DND-41 (cell line): ENCODE results near the gene PFKFB2.
A peak's percentile ranks its signal among the peaks of the same experiment; 100 is the strongest.

Experiments used
- ATAC-seq: fragments of 200-7000 bp; cut with Tn5 transposase; 3 replicates; pipeline ENCODE4 v1.9.1; 2021; ENCODE audit warnings: low read depth; ENCODE audit not compliant: insufficient read depth
- DNase-seq: peaks from one replicate; pipeline ENCODE4 v3.0.0-alpha.2; 2020
- H2AFZ ChIP-seq: 2 replicates; pipeline ENCODE4 v1.6.0; 2012; ENCODE audit warnings: low read depth, low read length
- H3K27ac ChIP-seq: 2 replicates; pipeline ENCODE4 v1.5.1; 2012; ENCODE audit warnings: low read length, inconsistent platforms
- H3K27me3 ChIP-seq: fragments of 200-600 bp; sonication (generic); 2 replicates; pipeline ENCODE4 v1.6.0; 2012; ENCODE audit warnings: low read length, mild to moderate bottlenecking, inconsistent platforms; ENCODE audit not compliant: insufficient read depth, poor library complexity
- H3K36me3 ChIP-seq: 2 replicates; pipeline ENCODE4 v1.5.1; 2012; ENCODE audit warnings: low read length, inconsistent platforms; ENCODE audit not compliant: insufficient read depth
- H3K4me1 ChIP-seq: 2 replicates; pipeline ENCODE4 v1.5.1; 2012; ENCODE audit warnings: mild to moderate bottlenecking, low read length; ENCODE audit not compliant: insufficient read depth
- H3K4me2 ChIP-seq: 2 replicates; pipeline ENCODE4 v1.6.0; 2012; ENCODE audit warnings: mild to moderate bottlenecking, moderate library complexity, low read length, inconsistent platforms; ENCODE audit not compliant: insufficient read depth
- H3K4me3 ChIP-seq, 2 experiments: fragments of 200-600 bp in 1 of 2; shearing (Covaris generic) in 1 of 2; 2 replicates each; pipeline ENCODE4 v1.5.1; 2012 to 2016; ENCODE audit warnings: inconsistent platforms in 2 of 2, low read length in 2 of 2, mild to moderate bottlenecking in 2 of 2, low read depth in 1 of 2, moderate library complexity in 1 of 2
- H3K79me2 ChIP-seq: 2 replicates; pipeline ENCODE4 v1.6.0; 2012; ENCODE audit warnings: low read length, inconsistent platforms; ENCODE audit not compliant: insufficient read depth
- H3K9ac ChIP-seq: 2 replicates; pipeline ENCODE4 v1.6.0; 2012; ENCODE audit warnings: low read depth, mild to moderate bottlenecking, inconsistent platforms, low read length, moderate library complexity
- H3K9me3 ChIP-seq: 2 replicates; pipeline ENCODE4 v1.5.1; 2012; ENCODE audit warnings: low read length, moderate library complexity, mild to moderate bottlenecking, inconsistent platforms; ENCODE audit not compliant: insufficient read depth, severe bottlenecking
- H4K20me1 ChIP-seq: 2 replicates; pipeline ENCODE4 v1.6.0; 2012; ENCODE audit warnings: low read length; ENCODE audit not compliant: insufficient read depth
- EZH2 ChIP-seq: IDR thresholded peaks from 3 replicates; pipeline ENCODE4 v1.6.1; 2012; ENCODE audit warnings: borderline replicate concordance, low read depth, mild to moderate bottlenecking, moderate library complexity, low read length, inconsistent platforms; ENCODE audit not compliant: severe bottlenecking
- TF ChIP-seq, protein P1 (sequence below): IDR thresholded peaks from 2 replicates; pipeline ENCODE4 v1.5.1; 2012; ENCODE audit warnings: borderline replicate concordance, low read length, moderate library complexity, mild to moderate bottlenecking; ENCODE audit not compliant: poor library complexity, severe bottlenecking; ENCODE audit errors: extremely low read depth

PFKFB2 gene

DNA sequence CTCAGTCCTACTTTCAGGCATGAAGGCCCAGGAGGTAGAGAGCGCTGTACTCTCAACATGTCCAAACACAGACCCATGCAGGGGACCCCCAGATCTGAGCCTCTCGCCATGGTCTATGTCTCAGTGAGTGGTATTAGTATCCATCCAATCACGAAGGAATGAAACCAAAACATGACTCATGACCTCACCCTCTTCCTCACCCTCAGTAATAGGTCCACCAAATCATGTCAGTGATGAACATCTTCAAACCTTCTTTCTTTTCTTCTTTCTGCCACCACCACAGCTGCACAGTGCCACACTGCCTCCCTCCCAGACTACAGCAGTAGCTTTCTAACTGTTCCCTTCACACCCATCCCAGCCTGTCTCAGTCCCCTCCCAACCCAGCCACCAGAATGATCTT lies 37.3 kb upstream of the PFKFB2 start:
- Histone ChIP-seq H3K9me3 (no peaks in the 10 kb centered on the region), H3K27me3 (peaks cover 38% of the 10 kb centered on the region), H4K20me1 (no peaks in the 10 kb centered on the region), H3K4me2 (no peak overlapping the region), H3K27ac (no peak overlapping the region), H3K79me2 (no peaks in the 10 kb centered on the region), H3K36me3 (no peaks in the 10 kb centered on the region), H3K4me3 (no peak overlapping the region), H3K4me1 (no peaks in the 10 kb centered on the region), H2AFZ (no peak overlapping the region), H3K9ac (no peak overlapping the region)
- TF ChIP-seq EZH2: no peak
- TF ChIP-seq, protein P1, sequence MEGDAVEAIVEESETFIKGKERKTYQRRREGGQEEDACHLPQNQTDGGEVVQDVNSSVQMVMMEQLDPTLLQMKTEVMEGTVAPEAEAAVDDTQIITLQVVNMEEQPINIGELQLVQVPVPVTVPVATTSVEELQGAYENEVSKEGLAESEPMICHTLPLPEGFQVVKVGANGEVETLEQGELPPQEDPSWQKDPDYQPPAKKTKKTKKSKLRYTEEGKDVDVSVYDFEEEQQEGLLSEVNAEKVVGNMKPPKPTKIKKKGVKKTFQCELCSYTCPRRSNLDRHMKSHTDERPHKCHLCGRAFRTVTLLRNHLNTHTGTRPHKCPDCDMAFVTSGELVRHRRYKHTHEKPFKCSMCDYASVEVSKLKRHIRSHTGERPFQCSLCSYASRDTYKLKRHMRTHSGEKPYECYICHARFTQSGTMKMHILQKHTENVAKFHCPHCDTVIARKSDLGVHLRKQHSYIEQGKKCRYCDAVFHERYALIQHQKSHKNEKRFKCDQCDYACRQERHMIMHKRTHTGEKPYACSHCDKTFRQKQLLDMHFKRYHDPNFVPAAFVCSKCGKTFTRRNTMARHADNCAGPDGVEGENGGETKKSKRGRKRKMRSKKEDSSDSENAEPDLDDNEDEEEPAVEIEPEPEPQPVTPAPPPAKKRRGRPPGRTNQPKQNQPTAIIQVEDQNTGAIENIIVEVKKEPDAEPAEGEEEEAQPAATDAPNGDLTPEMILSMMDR: no peak
- peak; percentile 33; the same call in 1 of the 3 replicates for ATAC-seq
- no peak for DNase-seq

DNA sequence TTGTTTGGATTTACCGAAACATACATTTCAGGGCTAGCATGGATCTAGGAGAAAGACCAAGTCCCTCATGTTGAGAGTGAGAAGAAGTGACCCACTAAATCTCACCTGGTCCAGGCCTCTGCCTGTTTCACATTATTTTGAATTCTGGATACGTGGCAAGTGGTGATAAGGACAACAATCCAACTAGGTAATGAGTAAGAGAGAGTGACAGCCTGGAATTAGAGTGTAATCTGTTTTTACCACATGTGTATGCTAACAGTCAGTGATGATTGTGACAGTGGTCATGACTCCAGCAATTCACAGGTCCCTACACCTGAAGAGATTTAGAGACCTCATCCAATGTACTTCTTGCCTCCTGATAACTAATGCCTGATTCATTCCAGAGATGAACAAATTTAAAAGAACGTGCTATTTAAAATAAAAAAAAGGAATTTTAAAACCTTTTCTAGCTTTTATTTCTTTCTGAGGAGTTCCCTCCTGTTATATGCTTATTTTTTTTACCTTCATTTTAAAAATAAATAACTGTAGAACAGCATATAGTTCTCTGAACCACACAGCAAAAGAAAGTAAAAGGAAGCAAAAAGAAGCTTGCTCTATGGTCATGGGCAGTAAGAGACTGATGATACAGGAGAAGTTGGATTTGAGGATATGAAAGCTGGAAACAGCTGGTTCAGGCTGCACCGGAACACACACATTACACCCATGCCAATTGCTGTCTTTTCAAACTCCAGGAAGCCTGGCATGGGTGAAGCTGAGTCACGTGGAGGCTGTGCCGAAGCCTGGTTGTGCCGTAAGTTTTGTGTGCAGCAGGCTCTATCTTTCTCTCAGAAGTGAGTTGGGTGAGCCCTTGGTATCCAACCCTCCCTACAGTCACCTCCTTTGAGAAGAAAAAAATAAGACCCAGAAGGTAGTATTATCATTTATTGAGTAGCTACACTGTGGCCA lies 35.2 kb upstream of the PFKFB2 start:
- ATAC-seq: no peak
- no peak overlapping the region for H3K9ac ChIP-seq
- TF ChIP-seq EZH2: no peak
- TF ChIP-seq, protein P1: no peak
- no peak overlapping the region for H3K27ac ChIP-seq
- DNase-seq: no peak
- H3K4me2 ChIP-seq: no peak overlapping the region
- H3K79me2 ChIP-seq: no peaks in the 10 kb centered on the region
- H3K4me1 ChIP-seq: no peaks in the 10 kb centered on the region
- H3K27me3 ChIP-seq: peaks cover 28% of the 10 kb centered on the region
- H3K36me3 ChIP-seq: no peaks in the 10 kb centered on the region
- H2AFZ ChIP-seq: no peak overlapping the region
- no peak overlapping the region for H3K4me3 ChIP-seq
- H3K9me3 ChIP-seq: no peaks in the 10 kb centered on the region
- H4K20me1 ChIP-seq: no peaks in the 10 kb centered on the region

DNA sequence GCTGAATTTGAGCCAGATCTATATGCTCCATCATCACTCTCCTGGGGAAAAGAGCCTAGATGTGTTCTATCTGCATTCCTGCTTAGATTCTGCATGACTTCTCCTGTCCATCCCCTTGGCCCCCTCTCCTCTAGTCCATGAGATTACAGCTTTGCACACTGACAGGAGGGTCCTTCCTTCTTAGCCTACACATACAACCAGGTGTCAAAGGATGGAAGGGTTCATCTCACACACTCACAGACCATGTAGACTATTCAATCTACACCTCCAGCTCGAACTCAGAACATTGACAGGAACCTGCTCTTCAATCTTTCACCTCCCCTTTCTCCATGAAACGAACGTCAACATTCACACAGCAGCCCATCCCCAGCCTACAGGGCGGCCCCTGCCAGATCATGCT lies 34.4 kb upstream of the PFKFB2 start:
- Histone ChIP-seq H3K36me3 (no peaks in the 10 kb centered on the region), H3K4me1 (no peaks in the 10 kb centered on the region), H3K79me2 (no peaks in the 10 kb centered on the region), H3K9me3 (no peaks in the 10 kb centered on the region), H3K27me3 (peaks cover 20% of the 10 kb centered on the region), H3K4me2 (no peak overlapping the region), H3K9ac (no peak overlapping the region), H2AFZ (no peak overlapping the region), H3K4me3 (no peak overlapping the region), H3K27ac (no peak overlapping the region), H4K20me1 (no peaks in the 10 kb centered on the region)
- TF ChIP-seq, protein P1: no peak
- no peak for TF ChIP-seq EZH2
- ATAC-seq (no peak), DNase-seq (no peak)
